GM19193 (cell line): ENCODE results near the gene MAP7D1.

ENCODE experiments used
- POLR2A ChIP-seq: IDR thresholded peaks from 4 replicates; pipeline ENCODE4 v1.6.1; 2011; ENCODE audit not compliant: insufficient read depth, insufficient read length; ENCODE audit errors: extremely low read depth

The MAP7D1 gene

DNA sequence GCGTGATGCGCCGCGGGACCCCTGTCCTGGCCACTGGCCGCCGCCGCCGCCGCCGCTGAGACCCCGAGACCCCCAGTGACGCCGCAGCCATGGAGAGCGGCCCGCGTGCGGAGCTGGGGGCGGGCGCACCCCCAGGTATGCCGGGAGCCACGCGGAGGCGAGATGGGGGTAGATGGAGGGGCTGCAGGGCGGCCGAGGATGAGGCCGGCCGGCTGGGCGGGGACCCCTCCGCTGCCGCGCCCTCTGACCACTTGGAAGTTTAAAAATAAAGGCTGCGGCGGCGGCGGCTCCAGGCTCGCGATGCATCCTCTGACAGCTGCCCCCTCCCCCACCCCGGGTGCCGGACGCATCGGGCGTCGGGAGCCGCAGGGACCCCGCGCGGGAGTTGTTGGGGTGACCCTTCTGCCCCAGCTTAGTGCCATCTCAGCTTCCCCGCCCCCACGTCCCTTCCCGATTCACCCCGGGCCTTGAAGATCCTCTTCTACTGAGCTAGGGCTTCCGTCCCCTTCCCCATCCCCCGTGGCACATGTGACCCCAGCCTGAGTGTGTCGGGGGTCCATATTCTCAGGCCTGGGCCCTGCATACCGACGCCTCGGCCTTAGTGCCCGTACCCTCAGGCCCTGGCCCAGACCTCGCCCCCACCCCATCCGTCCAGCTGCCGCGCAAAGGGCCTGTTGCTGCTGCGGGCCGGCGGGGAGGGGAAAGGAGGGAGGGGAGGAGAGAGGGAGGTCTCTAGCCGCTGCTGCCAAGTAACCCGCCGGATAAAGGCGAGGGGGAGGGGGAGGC is 562 bp downstream of the MAP7D1 start:
- peak; percentile 2 for TF ChIP-seq POLR2A

DNA sequence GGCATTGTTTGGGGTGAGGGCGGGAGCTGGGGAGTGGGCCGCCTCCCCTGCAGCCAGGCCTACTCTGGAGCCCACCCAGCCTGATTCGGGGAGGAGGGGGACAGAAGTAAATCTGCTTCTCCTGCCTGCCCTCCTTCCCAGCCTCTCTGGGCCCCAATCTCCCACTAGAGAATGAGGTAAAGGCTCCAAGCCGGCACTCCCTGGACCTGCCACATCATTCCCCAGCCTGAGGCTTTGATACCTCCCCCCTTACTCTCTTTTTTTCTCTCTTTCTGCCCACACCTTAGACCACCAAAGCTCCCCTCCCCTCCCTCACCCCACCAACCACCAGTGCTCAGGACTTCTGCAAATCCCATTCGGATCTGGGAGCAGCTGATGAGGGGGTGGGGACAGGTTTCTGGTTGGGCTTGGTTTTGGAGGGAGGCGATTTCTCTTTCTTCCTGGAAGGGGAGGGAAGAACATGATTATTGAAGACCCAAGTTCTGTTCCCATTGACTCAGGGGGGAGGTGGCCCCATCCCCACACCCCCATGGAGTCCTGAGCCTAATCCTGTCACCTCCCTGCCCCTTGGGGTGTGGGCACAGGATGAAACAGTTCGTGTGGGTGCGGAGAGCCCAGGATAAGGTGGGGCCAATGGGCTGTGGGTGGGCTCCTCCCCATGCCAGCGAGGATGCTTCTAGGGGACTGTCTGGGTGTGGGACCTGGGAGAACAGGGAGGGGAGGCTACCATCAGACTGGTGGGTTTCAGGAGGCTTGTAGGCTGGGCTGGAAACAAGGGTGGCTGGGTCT is 1.3 kb downstream of the MAP7D1 start:
- TF ChIP-seq POLR2A = no peak

GRCh38 chr1:36157973-36158826 is 2.2 kb downstream of the MAP7D1 start:
- TF ChIP-seq POLR2A = no peak

- no peak for TF ChIP-seq POLR2A
Measured at GRCh38 chr1:36159614-36160387, 3.8 kb downstream of the MAP7D1 start.

DNA sequence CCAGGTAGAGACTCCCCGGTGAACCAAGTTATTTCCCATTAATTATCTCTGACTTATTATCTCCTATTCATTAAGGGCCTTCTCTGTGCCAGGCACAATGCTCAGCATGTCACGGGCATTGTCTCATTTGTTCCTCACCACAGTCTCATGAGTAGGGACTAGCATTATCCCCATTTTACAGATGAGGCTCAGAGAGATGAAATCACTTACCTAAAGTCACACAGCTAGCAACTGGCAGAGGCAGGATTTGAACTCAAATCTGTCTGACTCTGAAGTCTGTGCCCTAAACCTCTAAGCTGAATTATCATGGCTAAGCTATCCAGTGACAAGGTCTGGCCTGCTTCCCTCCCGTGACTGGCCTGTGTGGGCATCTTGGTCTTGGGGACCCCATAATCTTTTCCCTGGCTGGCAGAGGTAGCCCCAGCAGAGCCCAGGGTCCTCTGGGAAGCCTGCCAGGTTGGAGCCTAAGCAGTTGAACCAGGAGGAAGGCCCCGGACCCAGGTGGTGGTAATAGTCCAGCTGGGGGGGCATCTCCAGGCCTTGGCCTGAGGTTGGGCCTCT is 4.5 kb downstream of the MAP7D1 start:
- TF ChIP-seq POLR2A = no peak

- peak; percentile 79 for TF ChIP-seq POLR2A
Measured at GRCh38 chr1:36160949-36161485, 5.1 kb downstream of the MAP7D1 start.

- no peak for TF ChIP-seq POLR2A
Measured at GRCh38 chr1:36161641-36162531, 5.9 kb downstream of the MAP7D1 start.

DNA sequence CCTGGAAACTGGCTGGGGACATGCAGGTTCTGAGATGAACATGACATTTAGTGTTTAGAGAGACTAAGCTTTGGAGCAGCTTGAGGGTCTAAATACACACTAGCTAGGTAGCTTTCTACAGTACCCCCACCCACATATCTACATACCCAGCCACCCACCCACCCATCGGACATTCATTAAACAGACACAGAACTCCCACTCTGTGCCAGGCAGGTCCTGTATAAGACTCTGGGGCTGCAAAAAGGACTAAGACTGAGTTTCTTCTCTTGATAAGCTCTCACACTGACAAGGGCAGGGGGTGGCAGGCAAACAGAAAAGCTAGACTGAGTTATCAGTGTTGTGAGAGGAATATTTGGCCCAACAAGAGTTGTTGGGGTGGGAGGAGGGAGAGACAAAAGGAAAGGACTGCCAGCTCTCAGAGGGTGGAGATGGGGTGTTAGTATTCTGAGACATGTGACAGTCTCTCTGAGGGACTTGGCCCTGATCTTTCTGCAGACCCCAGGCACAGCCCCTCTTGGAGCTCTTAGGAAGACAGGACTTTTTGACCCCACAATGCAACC is 6.8 kb downstream of the MAP7D1 start:
- no peak for TF ChIP-seq POLR2A

DNA sequence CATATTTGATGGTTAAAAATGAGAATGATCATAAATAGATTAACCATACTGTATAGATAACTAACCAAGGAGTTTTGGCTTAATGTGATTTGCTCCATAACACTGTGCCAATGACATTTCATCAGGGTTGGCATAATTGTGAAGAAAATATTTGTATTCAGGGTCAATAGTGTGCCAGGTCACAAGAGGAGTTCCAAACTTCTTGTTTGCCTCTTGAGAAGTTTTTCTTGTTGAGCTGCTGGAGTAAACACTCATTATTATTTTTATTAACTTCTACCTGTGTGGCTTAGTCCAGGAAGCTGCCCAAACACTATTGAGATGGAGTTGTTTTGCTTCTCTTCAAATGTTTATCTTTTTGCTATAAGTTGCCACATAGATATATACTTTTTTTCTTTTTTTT is 7.5 kb downstream of the MAP7D1 start:
- TF ChIP-seq POLR2A = no peak

DNA sequence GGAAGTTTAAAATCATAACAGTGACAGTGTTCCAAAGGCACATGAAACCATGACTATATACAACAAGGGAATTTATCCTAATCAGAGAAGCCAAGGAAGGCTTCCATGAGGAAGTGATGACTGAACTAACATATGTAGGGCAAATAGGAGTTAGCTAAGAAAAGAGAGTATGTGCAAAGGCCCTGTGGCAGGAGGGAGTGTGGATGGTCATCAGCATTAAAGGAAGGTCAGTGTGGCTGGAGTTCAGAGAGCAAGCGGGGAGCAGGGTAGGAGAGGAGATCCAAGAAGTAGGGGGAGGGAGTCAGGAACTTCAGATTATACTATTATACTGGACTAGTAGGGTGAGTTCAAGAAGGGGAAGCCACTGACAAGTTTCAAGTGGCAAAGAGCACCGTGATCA is 8.4 kb downstream of the MAP7D1 start:
- TF ChIP-seq POLR2A = no peak

GRCh38 chr1:36165145-36165544 is 9.2 kb downstream of the MAP7D1 start:
- no peak for TF ChIP-seq POLR2A

DNA sequence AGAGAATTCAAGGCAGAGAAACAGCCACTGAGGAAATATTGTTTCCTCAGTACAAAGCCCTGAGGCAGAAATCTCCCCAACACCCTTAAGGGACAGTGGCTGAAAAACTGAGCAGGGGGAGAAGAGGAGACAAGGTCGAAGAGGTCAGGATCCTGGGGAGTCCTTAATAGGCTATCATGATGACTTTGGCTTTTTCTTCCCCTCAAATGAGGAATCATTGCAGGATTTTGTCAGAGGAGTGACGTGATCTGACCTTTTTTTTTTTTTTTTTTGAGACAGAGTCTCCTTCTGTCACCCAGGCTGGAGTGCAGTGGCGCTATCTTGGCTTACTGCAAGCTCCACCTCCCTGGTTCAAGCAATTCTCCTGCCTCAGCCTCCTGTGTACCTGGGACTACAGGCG is 10.2 kb downstream of the MAP7D1 start:
- TF ChIP-seq POLR2A = no peak

GRCh38 chr1:36166938-36167905 is 11.3 kb downstream of the MAP7D1 start:
- TF ChIP-seq POLR2A = no peak
